Measurements from ENCODE around the gene LRRC8B.

GRCh38 chr1:89503690-89504089 lies 20.9 kb upstream of the LRRC8B start:
- TF ChIP-seq EZH2phosphoT487 (IDR thresholded peaks at IDR 0.05; ENCODE audit: insufficient read depth, low read depth) (no peak), EZH2 (IDR thresholded peaks at IDR 0.05; ENCODE audit: insufficient read depth, poor library complexity, severe bottlenecking) (no peak)

Measured in GM23248 (cell line).